ENCODE measurements around the gene WBP1.

Gene WBP1

DNA sequence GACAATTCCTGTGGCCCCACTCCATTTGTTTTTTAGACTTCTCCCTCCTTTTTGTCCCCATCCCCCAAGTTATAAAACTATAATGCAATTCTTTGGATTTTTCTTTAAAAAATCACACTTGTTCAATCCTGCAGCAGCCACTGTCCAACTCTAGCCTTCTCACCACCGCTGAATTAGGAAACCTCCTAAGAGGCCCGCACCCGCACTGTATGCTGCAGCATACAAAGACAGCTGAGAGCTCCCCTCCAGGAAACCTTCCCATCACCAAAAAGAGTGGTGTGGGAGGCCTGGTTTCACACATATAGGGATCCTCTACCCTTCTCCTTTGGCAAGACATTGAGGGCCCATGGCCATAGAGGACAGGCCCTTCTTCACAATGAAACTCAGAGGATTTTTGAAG, 46.4 kb downstream of the WBP1 start:
- DNase-seq: no peak

DNA sequence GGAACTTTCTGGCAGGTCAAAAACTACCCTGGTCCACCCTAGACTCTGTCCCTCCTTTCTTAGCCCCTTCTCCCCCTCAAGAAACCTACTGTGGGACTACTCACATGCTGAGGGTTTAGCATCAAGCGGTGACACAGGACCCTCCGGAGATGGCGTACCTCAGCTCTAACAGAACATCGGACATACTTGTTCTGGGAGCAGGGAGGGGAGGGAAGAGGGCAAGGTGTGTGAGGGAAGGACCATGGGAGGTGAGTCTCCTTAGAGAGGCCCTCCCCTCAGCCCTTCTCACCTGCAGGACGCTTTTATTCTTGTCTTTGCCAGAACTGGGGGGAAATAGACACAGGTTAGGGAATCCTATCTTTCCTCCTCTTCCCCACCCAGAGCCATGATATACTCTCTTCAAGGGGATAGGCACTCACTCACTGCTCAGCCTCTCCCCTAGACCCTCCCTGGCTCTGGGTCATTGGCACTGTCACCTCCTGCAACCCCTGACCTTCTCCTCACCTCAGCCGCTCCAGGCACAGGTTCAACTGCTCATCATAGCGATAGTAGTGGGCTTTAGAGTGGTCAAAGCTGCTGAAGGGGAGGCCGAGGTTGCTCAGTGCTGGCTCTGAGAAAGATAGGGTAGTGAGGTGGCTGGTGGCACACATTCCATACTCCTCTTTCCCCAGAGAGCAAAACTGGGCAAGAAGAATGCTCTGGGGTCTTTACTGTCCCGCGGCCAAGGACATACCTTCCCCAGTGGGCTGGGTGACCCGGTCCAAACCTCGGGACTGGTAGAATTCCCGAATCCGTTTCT, 47.4 kb downstream of the WBP1 start:
- no peak for DNase-seq

DNA sequence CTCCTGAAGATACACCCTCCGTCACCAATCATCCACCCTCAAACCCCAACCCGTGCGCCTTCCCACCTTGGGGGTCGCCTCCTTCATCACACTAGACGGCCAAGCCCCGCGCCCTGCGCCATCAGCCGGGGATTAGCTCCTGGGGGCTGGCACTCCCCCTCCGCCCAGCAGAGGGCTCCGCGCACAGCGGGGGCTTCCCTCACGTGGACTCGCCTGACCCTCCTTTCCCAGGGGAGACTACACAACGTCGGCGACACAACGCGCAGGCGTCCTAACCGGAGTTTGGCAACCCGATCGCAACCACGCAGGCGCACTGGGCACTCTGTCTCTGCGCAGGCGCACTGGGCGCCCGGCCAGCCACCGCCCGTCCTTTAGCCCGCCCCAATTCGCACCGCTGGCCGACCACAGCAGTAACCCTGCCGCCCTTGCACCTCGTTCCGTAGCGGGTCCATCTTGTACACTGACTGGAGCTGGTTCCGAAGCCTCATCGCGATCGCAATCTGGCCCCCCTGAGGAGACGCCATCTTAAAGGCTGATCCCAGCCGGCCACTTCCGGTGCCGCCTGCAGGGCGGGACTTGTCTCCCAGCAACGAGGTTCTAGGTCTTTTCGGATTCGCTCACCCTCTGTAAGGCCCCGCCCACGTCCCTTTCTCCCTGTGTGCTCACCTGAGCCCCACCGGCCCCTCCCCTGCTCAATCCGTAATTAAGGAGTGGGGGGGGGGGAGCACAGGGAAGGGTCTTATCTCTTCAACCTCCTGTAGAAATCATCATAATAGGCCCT, 49.1 kb downstream of the WBP1 start, which contains the start of gene PCGF1:
TSS of gene PCGF1 (minus strand) at position 551 of the 781 bp plus-strand sequence. CDS start at position 524, 27 bp downstream.
- DNase-seq: peak; percentile 91

DNA sequence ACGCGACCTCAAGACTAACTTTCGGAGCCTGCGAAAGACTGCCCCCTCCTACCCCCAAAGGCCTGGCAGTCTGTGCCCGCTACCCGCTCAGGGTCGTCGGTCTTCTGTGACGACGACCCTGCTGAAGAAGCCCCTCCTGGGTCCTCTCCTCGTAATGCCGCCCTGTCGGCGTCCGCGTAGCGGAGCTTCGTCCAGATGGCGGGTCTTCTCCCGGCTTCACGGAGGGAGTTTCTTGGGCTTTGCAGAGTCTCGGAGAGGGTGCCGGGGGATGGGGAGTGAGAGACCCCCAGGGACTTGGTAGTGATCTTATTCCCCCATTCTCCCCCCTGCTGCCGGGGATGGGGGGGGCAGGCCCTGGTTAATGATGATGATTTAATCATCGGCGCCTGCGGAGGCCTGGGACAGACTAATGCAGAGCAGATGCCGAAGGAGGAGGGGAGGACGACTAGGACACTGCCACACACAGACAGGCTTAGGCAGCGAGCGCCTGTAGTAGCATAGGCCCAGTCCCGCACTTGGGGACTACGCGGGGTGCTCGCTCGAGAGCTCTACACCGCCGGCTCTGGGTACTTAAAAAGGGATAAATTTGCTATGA, 49.8 kb downstream of the WBP1 start:
- DNase-seq: no peak

DNA sequence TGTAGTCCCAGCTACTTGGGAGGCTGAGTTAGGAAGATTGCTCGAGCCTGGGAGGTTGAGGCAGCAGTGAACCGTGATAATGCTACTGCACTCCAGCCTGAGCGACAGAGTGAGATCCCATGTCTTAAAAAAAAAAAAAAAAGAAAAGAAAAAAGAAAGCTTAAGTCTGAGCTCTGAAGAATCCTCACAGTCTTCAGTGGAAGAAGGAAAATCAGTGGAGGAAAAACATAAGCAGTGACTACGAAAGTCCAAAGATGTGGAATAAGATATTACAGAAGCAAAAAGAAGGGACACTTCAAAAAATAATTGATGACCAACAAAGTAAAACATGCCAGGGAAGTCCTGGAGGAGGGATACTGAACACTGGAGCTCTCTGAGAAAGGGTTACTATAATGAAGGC, 52.0 kb downstream of the WBP1 start:
- DNase-seq: no peak

Measured in NCI-H1436 treated with DMSO at 0.1 percent for 48 hours (cell line).